HL-60 (cell line): ENCODE measurements around the gene KRTAP5-2.

ENCODE experiments used
- GABPA ChIP-seq: IDR thresholded peaks from 2 replicates; pipeline ENCODE4 v1.6.1; 2012; ENCODE audit warnings: low read depth
- POLR2AphosphoS5 ChIP-seq: IDR thresholded peaks from 2 replicates; pipeline ENCODE4 v1.6.1; 2012; ENCODE audit warnings: low read depth
- SPI1 ChIP-seq: IDR thresholded peaks from 2 replicates; pipeline ENCODE4 v1.6.1; 2012; ENCODE audit warnings: low read depth, mild to moderate bottlenecking, borderline replicate concordance
- TF ChIP-seq, protein P1 (sequence below): IDR thresholded peaks from one replicate; pipeline ENCODE4 v1.5.1; 2011; ENCODE audit warnings: low read length, control low read depth, inconsistent platforms; ENCODE audit not compliant: insufficient read depth
- TF ChIP-seq, protein P2 (sequence below): IDR thresholded peaks from 2 replicates; pipeline ENCODE4 v1.6.1; 2012; ENCODE audit warnings: low read depth; ENCODE audit not compliant: insufficient replicate concordance

DNA sequence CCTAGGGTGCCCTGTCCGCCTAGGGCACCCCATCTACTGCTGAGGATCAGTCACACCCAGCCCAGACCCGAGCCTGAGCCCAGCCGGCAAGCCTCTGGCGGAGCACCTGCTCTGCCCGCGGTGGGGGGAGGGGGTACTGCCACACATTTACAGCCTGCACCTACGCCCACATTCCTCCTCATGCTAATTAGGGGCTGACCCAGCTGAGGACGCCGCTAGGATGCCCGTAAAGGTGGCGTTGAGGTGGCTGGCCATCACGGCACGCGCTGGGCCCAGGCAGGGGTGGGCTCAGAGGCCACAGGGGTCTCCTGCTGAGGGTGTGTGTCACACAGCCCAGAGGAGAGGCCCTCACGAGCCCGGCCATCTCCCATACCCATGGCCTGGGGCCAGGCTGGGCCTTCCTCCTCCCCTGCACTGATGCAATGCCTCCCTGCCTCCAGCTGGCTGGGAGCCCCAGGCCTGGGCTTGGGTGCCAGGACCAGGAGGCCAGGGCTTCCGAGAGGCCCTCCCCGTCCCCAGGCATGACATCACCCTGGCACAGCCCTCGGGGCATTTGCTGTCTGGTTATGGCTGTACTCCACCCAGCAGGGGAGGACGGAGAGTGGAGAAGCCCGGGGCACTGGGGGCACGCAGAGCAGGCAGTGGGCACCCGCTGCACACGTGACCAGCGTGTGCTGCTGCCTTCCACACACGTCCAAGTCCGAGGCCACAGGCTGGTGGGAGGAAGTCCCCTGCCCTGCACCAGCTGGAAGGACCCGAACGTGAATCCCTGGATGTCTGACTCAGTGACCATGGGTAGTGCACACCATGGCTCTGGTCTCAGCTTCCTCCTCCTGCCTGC is 38.8 kb downstream of the KRTAP5-2 start:
- TF ChIP-seq GABPA (no peak), POLR2AphosphoS5 (no peak), SPI1 (no peak)
- TF ChIP-seq, protein P1, sequence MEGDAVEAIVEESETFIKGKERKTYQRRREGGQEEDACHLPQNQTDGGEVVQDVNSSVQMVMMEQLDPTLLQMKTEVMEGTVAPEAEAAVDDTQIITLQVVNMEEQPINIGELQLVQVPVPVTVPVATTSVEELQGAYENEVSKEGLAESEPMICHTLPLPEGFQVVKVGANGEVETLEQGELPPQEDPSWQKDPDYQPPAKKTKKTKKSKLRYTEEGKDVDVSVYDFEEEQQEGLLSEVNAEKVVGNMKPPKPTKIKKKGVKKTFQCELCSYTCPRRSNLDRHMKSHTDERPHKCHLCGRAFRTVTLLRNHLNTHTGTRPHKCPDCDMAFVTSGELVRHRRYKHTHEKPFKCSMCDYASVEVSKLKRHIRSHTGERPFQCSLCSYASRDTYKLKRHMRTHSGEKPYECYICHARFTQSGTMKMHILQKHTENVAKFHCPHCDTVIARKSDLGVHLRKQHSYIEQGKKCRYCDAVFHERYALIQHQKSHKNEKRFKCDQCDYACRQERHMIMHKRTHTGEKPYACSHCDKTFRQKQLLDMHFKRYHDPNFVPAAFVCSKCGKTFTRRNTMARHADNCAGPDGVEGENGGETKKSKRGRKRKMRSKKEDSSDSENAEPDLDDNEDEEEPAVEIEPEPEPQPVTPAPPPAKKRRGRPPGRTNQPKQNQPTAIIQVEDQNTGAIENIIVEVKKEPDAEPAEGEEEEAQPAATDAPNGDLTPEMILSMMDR: no peak
- TF ChIP-seq, protein P2, sequence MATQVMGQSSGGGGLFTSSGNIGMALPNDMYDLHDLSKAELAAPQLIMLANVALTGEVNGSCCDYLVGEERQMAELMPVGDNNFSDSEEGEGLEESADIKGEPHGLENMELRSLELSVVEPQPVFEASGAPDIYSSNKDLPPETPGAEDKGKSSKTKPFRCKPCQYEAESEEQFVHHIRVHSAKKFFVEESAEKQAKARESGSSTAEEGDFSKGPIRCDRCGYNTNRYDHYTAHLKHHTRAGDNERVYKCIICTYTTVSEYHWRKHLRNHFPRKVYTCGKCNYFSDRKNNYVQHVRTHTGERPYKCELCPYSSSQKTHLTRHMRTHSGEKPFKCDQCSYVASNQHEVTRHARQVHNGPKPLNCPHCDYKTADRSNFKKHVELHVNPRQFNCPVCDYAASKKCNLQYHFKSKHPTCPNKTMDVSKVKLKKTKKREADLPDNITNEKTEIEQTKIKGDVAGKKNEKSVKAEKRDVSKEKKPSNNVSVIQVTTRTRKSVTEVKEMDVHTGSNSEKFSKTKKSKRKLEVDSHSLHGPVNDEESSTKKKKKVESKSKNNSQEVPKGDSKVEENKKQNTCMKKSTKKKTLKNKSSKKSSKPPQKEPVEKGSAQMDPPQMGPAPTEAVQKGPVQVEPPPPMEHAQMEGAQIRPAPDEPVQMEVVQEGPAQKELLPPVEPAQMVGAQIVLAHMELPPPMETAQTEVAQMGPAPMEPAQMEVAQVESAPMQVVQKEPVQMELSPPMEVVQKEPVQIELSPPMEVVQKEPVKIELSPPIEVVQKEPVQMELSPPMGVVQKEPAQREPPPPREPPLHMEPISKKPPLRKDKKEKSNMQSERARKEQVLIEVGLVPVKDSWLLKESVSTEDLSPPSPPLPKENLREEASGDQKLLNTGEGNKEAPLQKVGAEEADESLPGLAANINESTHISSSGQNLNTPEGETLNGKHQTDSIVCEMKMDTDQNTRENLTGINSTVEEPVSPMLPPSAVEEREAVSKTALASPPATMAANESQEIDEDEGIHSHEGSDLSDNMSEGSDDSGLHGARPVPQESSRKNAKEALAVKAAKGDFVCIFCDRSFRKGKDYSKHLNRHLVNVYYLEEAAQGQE: no peak
